HG02870 (cell line): Measurements from ENCODE around the gene NCCRP1.

Experiments used
- ATAC-seq: cut with Tn5 transposase; IDR thresholded peaks from one replicate; pipeline ENCODE4 v1.9.1; 2021; ENCODE audit warnings: mild to moderate bottlenecking, moderate library complexity; ENCODE audit not compliant: unreplicated experiment

NCCRP1 gene

DNA sequence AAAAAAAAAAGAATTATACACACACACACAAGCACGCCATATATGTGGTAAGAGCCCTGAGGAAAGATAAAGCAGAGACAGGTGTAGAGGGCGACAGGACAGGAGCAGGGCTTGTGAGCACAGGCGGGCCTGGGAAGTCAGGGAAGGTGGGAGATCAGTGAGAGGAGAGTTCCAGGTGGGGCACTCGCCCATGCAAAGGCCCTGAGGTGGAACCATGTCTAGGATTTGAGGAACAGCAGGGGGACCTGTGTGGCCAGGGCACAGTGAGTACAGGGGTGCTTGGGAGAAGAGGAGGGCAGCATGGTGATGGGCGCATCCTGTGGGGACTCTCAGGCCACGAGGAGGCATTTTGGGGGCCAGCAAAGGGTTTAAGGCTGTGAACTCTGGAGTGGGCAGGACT, 32.5 kb upstream of the NCCRP1 start:
- ATAC-seq: no peak

DNA sequence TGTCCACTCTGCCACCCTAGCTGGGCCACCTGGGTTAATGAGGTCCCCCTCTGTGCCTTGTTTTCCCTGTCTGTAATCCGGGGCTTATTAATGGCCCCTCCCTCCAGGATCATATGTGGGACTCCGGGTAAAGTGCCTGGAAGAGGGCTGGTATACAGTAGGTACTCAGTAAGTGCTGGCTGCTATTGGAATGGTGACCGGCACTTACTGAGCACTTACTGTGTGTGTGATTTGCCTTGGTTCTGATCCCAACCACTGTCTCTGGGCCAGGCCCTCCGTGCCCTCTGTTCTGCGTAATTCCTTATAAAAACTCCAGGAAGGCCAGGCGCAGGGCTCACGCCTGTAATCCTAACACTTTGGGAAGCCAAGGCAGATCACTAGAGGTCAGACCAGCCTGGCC, 30.9 kb upstream of the NCCRP1 start:
- no peak for ATAC-seq

DNA sequence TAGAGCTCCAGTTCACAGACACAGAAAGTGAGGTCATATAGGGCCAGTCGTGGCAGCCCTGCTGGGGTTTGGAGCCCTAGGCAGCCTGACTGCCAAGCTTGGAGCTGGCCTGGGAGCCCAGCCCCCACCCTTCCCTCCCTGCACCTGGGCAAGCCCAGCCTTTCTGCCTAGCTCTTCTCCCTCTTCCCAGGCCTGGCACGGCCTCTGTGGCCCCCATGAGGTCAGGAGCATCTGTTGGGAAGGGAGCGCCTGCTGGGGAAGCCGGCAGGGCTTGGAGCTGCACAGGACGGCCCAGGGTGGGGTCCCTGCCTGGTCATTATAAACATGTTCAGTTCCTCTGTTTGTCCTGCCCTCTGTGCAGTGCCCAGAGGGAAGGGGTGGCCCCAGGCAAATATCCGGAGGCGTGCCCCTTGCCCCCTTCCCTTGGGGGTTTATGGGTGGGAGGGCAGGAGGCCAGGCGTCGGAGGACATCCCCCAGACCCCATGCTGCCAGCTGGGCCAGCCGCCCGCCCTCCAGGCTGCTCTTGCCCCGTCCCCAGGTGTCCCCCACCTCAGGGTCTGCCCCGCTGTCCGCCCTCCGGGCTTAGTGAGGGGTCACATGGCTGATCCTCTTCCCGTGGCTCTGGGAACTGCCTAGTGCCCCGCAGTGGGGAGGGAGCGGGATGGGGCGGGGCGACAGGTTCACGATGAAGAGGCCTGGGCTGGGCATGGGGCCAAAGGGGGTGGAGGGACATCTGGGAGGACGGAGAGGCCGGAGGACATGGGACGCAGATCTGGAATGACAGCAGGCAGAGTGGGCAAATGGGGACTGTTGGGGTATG, 30.0 kb upstream of the NCCRP1 start:
- no peak for ATAC-seq

GRCh38 chr19:39167461-39168257, 29.1 kb upstream of the NCCRP1 start:
- no peak for ATAC-seq

- no peak for ATAC-seq
These were observed 28.3 kb upstream of the NCCRP1 start for GRCh38 chr19:39168258-39169142.

GRCh38 chr19:39169143-39169810, 27.5 kb upstream of the NCCRP1 start:
- ATAC-seq: no peak

- no peak for ATAC-seq
These were observed 26.2 kb upstream of the NCCRP1 start for GRCh38 chr19:39170386-39171231.

DNA sequence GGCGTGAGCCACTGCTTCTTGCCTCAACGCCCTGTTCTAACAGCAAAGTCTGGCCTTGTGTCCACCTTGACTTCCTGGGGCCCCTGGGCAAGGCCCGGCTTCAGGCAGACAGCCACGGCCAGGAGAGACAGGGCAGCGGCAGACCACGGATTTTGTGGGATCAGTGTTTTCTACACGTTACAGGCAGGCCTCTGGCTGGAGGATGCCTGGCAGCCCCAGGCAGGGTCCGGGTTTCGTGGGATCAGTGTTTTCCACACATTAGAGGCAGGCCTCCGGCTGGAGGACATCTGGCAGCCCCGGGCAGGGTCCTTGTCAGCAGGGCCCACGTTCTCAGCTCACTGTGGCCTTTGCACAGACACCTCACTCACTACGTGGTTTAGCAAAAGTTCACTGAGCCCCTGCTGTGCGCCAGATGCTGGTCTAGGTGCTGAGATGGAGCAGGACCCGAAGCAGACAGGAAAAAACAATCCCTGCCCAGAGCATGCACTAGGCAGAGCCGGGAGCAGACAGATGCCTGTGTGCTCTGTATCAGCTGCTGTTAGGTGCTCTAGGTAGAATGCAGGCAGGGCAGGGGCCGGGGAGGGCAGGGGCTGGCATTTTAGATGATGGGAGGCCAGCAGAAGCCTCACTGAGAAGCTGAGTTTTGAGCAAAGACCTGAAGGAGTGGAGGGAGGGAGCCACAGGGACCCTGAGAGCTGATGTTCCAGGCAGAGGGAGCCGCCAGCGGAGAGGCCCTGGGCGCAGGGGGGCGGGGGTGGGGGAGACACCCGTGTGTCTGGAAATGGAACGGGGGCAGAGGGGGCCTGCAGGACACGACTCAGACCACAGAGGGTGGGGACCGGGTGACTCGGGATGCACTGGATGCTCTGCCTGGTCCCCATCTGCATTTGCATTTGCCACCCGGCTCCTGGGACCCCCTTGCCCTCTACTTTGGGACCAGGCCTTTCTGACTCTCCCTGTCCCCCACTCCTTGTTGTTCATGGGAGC, 25.0 kb upstream of the NCCRP1 start:
- ATAC-seq: no peak

GRCh38 chr19:39172700-39173501, 23.9 kb upstream of the NCCRP1 start:
- no peak for ATAC-seq

GRCh38 chr19:39173502-39173991, 23.2 kb upstream of the NCCRP1 start:
- ATAC-seq: no peak

DNA sequence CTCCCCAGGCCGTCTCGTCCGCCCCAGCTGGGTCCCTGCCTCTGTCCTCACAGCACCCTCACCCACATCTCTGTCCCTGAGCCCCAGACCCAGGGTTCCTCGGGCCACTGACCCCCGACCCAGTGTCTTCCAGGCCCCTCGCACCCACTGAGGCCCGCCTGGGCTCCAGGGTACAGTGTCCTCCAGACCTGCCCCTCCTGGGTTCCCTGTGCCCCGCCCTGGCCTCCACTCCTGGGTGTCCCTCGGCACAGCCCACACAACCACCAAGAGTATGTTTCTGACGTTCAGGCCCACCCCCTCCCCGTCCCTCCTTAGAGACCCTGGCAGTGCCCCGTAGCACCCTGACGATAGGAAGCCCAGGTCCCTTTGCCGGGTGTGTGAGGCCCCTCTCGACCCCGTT, 22.6 kb upstream of the NCCRP1 start:
- ATAC-seq: no peak

- no peak for ATAC-seq
These were observed 21.9 kb upstream of the NCCRP1 start for GRCh38 chr19:39174558-39175544.

GRCh38 chr19:39175564-39175963, 21.2 kb upstream of the NCCRP1 start:
- ATAC-seq: no peak

GRCh38 chr19:39177110-39177699, 19.6 kb upstream of the NCCRP1 start:
- no peak for ATAC-seq

DNA sequence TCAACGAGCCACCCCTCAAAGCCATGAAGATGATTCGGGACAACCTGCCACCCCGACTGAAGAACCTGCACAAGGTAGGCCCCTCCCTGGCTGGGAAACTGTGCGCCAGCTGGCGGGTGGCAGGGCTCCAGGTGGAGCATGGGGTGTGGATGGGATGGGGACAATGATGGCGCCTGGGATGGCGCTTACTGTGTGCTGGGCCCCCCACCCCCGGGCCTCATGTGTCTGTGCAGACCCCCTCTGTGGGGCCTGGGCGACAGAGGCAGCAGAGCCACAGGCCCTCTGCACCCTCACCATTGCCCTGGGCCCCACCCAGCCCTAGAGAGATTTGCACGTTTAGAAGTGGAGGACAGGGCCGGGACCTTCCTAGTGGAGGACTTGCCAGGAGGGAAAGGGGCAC, 19.0 kb upstream of the NCCRP1 start:
- no peak for ATAC-seq
